C4-2B (cell line): ENCODE measurements around the gene PNMA6F.

Source experiments
- H3K27ac ChIP-seq: fragments of 450-650 bp; 2 replicates; pipeline ENCODE4 v1.5.1; 2017
- CTCF ChIP-seq: fragments of 450-650 bp; conservative IDR thresholded peaks from 2 replicates; pipeline ENCODE4 v1.5.1; 2017; ENCODE audit warnings: mild to moderate bottlenecking
- ZFX ChIP-seq: fragments of 450-650 bp; IDR thresholded peaks from 2 replicates; pipeline ENCODE4 v1.6.1; 2017

The PNMA6F gene

GRCh38 chrX:153307276-153308178 is 14.0 kb downstream of the PNMA6F start:
- TF ChIP-seq CTCF = no peak
- no peak overlapping the region for H3K27ac ChIP-seq

GRCh38 chrX:153306527-153307115 is 14.9 kb downstream of the PNMA6F start:
- no peak overlapping the region for H3K27ac ChIP-seq
- TF ChIP-seq ZFX = no peak
- no peak for TF ChIP-seq CTCF

GRCh38 chrX:153305972-153306371 is 15.6 kb downstream of the PNMA6F start:
- H3K27ac ChIP-seq = no peak overlapping the region
- TF ChIP-seq ZFX = no peak

GRCh38 chrX:153304988-153305736 is 16.4 kb downstream of the PNMA6F start:
- H3K27ac ChIP-seq = no peak overlapping the region

GRCh38 chrX:153303276-153304262 is 18.0 kb downstream of the PNMA6F start:
- no peak overlapping the region for H3K27ac ChIP-seq
- no peak for TF ChIP-seq CTCF

More at GRCh38 chrX:153304988-153305736, 16.4 kb downstream of the PNMA6F start:
- TF ChIP-seq ZFX (no peak), CTCF (no peak)

- no peak overlapping the region for H3K27ac ChIP-seq
- TF ChIP-seq CTCF = no peak
- no peak for TF ChIP-seq ZFX
These were observed 18.8 kb downstream of the PNMA6F start for GRCh38 chrX:153302796-153303195.

- H3K27ac ChIP-seq = no peak overlapping the region
- TF ChIP-seq ZFX (no peak), CTCF (no peak)
These were observed 19.8 kb downstream of the PNMA6F start for GRCh38 chrX:153301746-153302145.
